ENCODE data around the gene OXA1L. TPM values are rescaled to one million over a fixed set of nuclear protein-coding genes. Genes with fewer than 3 reads are reported as not detected.
"Not testable (repeated sequence)": the region's sequence is repeated elsewhere in the genome, so short reads cannot be mapped to it uniquely, and the experiment has no call there.

OXA1L gene
- polyA plus RNA-seq, 5 donors: 142 to 161 (median 150) TPM

DNA sequence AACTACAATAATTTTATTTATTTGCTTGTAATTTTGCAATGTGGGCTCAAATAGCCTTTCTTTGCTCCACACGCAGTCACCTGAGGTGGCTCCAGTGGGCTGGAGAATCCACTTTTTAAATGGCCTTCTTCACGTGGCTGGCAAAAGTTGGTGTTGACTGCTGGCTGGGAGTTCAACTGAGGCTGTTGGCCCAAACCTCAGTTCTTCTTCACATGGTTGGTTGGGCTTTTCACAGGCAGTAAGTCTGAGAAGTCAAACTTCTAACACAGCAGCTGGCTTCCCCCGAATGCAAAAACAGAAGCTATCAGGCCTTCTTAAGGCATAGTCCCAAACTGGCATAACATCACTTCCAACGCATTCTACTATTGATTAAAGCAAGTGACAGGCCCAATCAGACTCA, 2.1 kb upstream of the OXA1L start:
- DNase-seq: no peak

- no peak for DNase-seq
Measured at GRCh38 chr14:22767323-22767589, 768 bp downstream of the OXA1L start.

- no peak for DNase-seq
Measured at GRCh38 chr14:22768947-22769346, 2.5 kb downstream of the OXA1L start.

DNA sequence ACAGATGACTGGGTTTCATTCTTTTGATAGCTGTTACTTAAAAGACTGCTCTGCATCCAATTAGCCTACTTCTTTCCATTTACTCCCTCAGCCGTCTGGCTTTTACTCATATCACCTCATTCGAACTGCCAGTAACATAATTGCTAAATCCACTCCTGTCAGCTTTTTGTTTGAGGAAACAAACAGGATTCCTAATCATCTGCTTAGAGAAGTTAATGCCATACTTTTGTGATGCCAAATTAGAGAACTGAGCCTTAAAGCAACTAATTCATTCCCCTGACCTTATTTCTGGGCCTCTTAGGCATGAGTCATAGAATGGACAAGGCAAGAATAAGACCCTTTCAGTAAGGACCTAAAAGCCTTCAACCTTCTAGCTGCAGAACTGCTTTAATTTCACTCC, 2.9 kb downstream of the OXA1L start:
- no peak for DNase-seq

- DNase-seq: no peak
Measured at GRCh38 chr14:22770481-22771187, 4.1 kb downstream of the OXA1L start.

- DNase-seq: no peak
Measured at GRCh38 chr14:22772725-22773124, 6.2 kb downstream of the OXA1L start.

DNA sequence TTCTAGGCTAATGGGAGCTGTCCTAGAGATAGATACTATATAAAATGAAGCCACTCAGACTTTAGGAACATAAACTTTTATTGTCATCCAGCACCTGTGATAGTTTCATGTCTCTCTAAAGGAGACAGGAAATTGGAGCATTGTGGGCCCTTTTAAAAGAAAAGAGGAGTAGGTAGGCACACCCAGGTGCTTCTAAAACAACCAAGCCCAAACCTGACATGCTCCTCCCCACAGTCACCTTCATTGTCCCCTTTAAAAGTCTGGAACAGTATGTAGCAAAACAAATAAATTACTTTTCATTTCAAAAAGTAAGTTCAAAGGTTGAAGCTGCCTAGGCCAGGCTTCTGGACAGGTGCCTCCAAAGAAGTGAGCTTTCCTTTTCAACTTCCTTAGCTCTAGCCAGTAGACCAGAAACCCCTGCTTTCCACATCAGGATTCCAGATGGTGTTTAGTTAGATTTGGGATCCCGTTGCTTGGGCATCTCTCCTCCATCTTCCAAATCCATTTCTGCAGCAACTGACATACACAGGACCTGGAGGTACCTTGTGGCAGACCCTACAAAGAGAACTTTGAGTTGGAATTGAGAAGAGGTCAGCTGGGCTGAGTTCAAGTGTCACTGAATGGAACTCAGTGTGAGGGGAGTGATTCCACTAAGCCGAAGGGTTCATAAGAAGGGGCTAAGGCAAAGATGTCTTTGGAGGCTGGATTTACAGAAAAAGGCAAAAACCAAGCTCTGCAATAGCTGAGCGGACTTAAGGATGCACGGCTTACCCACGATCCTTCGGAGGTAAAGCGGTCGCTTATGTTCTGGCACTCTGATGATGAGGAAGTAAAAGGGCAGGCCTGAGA, 6.9 kb downstream of the OXA1L start:
- DNase-seq: no peak

- no peak for DNase-seq
Measured at GRCh38 chr14:22774011-22774706, 7.7 kb downstream of the OXA1L start.

DNA sequence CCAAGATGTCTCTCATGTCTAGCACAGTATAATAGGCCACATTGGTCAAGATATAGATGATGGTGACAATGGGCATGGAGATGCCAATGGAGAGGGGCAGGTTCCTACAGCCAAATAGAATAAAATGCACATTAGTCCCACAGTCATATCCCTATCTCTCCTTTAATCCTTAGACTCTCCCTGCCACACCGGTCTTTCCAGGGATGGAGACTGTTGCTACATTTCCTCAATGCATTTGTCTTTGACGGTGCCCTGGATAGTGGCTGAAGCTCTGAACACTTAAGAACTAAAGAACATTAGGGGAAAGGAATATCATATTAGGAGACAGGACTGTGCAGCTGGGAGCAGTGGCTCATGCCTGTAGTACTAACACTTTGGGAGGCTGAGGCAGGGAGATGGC, 9.7 kb downstream of the OXA1L start:
- no peak for DNase-seq

DNA sequence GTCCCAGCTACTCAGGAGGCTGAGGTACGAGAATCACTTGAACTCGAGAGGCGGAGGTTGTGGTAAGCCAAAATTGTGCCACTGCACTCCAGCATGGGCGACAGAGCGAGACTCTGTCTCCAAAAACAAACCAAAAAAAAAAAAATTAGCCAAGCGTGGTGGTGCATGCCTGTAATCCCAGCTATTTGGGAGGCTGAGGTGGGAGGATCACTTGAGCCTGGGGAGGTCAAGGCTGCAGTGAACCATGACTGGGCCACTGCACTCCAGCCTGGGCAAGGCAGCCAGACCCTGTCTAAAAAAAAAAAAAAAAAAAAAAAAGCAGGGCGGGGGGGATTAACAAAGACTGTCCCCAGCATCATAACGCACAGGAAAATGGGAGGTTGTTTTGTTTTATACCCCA, 10.4 kb downstream of the OXA1L start:
- DNase-seq: not testable (repeated sequence)

DNA sequence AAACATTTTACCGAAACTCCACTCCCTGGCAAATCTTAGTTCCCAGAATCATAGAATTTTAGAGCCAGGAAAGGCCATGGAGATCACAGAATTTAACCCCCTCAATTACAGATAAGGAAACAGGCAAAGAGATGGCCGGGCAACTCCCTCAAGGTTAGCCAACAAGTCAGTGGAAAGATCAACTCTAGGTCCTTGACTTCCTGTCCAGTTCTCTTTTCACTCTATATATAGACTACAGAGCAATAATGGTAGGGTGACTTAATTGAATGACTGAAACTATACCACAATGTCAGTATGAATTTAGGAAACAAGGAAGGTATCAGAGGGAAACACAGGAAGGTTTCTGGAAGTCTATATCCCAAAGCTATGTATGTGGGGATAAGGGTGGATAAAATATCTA, 11.6 kb downstream of the OXA1L start:
- no peak for DNase-seq

GRCh38 chr14:22780105-22780679, 13.7 kb downstream of the OXA1L start:
- DNase-seq: no peak

DNA sequence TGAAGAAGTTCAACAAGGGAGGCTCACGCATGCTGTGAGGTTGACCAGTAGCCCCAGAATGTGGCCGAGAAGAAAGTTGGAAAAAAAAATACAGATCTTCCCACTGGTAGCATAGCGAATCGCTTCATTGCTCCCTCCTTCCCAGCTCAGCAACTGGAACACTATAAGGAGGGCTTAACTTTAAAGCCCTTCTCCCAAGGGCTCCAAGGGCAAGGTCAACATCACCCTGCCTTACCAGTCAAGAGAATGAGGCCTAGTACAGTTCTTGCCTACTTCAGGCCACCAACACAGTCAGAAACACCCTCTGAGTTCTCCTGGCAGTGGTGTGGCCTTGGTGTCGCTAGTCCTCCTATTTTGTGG, 14.4 kb downstream of the OXA1L start:
- DNase-seq: no peak

DNA sequence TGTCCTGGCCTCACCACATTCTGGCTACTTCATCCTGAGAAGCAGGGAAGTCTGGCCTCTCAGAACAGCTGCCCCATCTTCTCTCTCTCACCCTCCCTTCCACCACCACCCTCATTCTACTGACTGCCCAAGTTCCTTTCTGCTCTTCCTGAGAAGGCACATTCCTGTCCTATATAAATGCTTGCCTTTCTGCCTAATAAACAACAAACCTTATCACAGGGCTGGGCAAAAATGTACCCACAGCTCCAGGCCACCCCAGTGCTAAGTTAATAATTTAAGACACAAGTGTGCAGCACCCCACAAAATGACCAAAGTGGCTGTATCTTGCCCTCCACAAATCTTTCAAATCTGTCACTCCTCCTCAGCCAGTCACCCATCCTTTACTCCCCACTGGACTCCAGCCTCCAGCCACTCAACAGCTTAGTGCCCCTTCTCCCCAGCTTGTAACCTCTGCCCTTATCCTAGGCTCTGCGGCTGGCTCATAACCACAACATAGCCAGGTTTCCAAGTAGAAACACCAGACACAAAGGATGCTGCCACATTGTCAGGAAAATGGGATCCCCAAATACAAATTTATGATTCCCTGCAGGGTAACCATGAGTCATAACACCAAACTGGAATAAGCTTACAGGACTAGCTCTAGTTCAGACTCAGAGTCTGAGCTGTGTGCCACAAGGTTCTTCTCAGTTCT, 15.0 kb downstream of the OXA1L start:
- no peak for DNase-seq

DNA sequence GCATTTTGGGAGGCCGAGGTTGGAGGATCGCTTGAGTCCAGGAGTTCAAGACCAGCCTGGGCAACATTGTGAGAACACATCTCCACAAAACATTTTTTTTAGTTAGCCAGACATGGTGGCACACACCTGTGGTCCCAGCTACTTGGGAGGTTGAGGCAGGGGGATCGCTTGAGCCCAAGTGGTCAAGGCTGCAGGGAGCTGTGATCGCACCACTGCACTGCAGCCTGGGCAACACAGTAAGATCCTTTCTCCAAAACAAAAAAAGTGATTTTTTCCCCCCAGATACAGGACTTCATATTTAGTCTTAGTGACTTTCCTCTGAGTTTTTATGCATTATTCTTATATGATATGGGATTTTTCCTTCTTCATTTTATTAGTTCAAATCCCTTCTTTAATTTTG, 20.2 kb downstream of the OXA1L start:
- DNase-seq: no peak

DNA sequence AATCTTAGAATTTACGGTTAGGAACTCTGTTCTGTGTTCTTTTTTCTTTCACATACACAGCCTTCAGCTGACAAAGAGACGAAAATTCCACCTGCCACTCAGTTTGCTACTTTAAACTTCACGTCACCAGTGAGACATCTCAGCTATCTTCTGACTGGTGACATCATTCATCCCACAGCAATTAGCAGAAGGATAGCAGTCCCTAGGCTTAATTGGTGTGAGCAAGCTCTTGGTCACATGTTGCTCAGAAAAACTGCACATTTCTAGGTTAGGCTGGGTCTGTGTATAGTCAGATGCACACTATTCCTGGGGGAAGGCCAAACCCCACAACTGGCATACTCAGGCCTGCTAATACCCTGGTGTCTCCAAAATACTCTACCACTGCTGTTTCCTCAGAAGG, 24.8 kb downstream of the OXA1L start:
- no peak for DNase-seq

DNA sequence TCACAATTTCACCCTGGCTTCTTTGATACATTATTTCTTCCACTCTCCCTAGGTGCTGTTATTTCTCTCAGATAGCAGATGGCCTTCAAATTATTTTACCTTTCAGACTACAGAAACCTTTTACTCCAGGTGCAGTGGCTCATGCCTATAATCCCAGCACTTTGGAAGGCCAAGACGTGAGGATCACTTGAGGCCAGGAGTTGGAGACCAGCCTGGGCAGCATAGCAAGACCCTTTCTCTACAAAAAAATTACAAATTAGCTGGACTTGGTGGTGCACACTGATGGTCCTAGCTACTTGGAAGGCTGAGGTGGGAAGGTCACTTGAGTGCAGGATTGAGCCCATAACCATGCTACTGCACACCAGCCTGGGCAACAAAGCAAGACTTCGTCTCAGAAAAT, 25.7 kb downstream of the OXA1L start:
- DNase-seq: no peak

GRCh38 chr14:22793550-22793949, 27.1 kb downstream of the OXA1L start:
- DNase-seq: not testable (repeated sequence)

DNA sequence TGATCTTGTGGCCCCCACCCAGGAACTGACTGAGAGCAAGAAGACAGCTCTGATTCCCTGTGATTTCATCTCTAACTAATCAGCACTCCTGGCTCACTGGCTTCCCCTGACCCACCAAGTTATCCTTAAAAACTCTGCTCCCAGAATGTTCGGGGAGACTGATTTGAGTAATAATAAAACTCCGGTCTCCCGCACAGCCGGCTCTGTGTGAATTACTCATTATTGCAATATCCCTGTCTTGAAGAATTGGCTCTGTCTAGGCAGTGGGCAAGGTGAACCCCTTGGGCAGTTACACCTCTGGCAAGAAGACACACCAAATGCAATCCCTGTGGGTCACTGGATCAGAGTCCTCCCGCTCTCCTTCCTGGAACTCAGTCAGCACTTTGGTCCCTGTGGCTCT, 27.5 kb downstream of the OXA1L start:
- DNase-seq: no peak

GRCh38 chr14:22794551-22794951, 28.1 kb downstream of the OXA1L start:
- no peak for DNase-seq

- DNase-seq: no peak
Measured at GRCh38 chr14:22796087-22796707, 29.7 kb downstream of the OXA1L start.

Data from right lung (tissue), 5 donors.